Keratinocyte (primary cell): ENCODE measurements around the gene FTO.

Source experiments
- CTCF ChIP-seq, 3 experiments: IDR thresholded peaks in 1 of 3; conservative IDR thresholded peaks in 1 of 3; optimal IDR thresholded peaks in 1 of 3; 2 replicates in 2 of 3; 3 replicates in 1 of 3; pipeline versions ENCODE3 to v1.5.1; 2011; ENCODE audit warnings: low read length in 3 of 3, mild to moderate bottlenecking in 3 of 3, moderate library complexity in 2 of 3, control low read depth in 1 of 3, inconsistent platforms in 1 of 3; ENCODE audit not compliant: insufficient read depth in 2 of 3; ENCODE audit errors: extremely low read depth in 1 of 3
- EZH2 ChIP-seq: IDR thresholded peaks from one replicate; pipeline ENCODE4 v1.6.1; 2012; ENCODE audit warnings: inconsistent platforms, mild to moderate bottlenecking, low read length, moderate library complexity

- TF ChIP-seq CTCF (optimal IDR thresholded peaks at IDR 0.05 in 1 of 3, IDR thresholded peaks at IDR 0.05 in 1 of 3, conservative IDR thresholded peaks at IDR 0.05 in 1 of 3; ENCODE audit: extremely low read depth in 1 of 3, insufficient read depth in 2 of 3, low read length in 3 of 3) (no peak), EZH2 (no peak)
Measured at GRCh38 chr16:53839150-53839549, 135.2 kb downstream of the FTO start.
